ENCODE results near the gene DCAF11.

The DCAF11 gene

DNA sequence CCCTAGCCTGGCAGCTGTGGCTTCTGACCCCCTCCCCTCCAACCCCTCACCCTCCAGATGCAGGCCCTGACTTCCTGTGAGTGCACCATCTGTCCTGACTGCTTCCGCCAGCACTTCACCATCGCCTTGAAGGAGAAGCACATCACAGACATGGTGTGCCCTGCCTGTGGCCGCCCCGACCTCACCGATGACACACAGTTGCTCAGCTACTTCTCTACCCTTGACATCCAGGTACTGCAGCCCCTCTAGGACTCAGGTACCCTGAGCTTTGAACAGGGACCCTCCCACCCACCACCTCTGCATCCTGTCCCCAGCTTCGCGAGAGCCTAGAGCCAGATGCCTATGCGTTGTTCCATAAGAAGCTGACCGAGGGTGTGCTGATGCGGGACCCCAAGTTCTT is 40.5 kb downstream of the DCAF11 start:
- Histone ChIP-seq H3K27ac (no peak overlapping the region), H3K4me3 (no peak overlapping the region)
- TF ChIP-seq, protein P1, sequence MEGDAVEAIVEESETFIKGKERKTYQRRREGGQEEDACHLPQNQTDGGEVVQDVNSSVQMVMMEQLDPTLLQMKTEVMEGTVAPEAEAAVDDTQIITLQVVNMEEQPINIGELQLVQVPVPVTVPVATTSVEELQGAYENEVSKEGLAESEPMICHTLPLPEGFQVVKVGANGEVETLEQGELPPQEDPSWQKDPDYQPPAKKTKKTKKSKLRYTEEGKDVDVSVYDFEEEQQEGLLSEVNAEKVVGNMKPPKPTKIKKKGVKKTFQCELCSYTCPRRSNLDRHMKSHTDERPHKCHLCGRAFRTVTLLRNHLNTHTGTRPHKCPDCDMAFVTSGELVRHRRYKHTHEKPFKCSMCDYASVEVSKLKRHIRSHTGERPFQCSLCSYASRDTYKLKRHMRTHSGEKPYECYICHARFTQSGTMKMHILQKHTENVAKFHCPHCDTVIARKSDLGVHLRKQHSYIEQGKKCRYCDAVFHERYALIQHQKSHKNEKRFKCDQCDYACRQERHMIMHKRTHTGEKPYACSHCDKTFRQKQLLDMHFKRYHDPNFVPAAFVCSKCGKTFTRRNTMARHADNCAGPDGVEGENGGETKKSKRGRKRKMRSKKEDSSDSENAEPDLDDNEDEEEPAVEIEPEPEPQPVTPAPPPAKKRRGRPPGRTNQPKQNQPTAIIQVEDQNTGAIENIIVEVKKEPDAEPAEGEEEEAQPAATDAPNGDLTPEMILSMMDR (IDR thresholded peaks at IDR 0.05) = no peak
- no peak for DNase-seq (ENCODE audit: low spot score)

DNA sequence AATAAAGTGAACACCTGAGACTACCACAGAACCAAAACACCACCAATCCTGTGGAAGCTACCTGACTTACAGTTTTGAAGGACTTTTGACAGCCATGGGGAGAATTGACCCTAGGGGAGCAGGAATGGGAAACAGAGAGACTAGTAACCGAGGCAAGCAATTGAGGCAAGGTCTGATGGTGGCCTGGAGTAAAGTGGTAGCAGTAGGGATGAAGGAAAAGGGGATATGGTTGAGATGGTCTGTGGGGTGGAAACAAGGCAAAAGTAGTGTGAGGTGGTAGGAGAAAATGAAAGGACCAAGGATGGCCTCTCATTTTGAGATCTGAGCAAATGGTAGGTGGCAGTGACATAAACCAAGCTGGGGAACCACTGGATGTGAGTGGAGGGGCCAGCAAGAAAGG is 42.3 kb downstream of the DCAF11 start:
- no peak overlapping the region for H3K27ac ChIP-seq
- DNase-seq (ENCODE audit: low spot score) = no peak
- TF ChIP-seq, protein P1 (IDR thresholded peaks at IDR 0.05) = no peak
- H3K4me3 ChIP-seq = no peak overlapping the region

DNA sequence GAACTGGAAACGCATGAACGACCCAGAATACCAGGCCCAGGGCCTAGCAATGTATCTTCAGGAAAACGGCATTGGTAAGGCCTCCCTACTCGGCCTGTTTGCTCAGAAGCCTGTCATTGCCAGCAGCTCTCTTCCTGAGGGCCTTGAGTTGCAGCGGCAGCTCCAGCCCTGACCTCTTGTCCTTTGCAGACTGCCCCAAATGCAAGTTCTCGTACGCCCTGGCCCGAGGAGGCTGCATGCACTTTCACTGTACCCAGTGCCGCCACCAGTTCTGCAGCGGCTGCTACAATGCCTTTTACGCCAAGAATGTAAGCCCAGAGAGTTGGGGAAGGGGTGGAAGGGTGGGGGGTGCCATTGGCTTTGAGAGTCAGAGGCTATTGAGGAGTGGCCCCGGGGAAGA is 42.8 kb downstream of the DCAF11 start:
- Histone ChIP-seq H3K27ac (no peak overlapping the region), H3K4me3 (no peak overlapping the region)
- DNase-seq (ENCODE audit: low spot score) = no peak
- TF ChIP-seq, protein P1 (IDR thresholded peaks at IDR 0.05) = no peak

DNA sequence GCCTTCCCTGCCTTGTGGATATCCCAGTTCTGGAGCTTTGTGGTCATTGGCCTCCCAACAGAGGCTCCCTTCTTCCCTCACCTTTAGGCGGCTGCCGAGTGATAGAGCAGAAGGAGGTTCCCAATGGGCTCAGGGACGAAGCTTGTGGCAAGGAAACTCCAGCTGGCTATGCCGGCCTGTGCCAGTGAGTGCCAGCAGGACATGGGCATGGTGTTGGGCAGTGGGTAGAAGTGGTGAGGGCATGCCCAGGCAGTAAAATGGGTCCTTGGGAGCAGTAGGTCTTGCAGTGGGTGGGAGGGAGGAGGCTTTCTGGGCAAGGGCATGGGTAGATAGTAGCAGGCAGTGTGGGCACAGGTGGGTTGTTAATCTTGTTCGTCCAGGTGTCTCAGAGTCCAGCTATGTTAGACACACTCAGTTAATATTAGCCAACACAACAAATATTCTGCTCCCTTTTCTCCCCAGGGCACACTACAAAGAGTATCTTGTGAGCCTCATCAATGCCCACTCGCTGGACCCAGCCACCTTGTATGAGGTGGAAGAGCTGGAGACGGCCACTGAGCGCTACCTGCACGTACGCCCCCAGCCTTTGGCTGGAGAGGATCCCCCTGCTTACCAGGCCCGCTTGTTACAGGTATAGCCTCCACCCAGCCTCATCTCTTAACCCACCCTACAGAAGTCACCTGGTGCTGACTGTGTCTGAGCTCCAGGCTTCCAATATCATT is 45.4 kb downstream of the DCAF11 start:
- DNase-seq (ENCODE audit: low spot score) = peak; percentile 68
- TF ChIP-seq, protein P1 (IDR thresholded peaks at IDR 0.05) = no peak
- Histone ChIP-seq H3K27ac (peak overlapping the region in 1 of 2 donors; percentile 97), H3K4me3 (no peak overlapping the region)

DNA sequence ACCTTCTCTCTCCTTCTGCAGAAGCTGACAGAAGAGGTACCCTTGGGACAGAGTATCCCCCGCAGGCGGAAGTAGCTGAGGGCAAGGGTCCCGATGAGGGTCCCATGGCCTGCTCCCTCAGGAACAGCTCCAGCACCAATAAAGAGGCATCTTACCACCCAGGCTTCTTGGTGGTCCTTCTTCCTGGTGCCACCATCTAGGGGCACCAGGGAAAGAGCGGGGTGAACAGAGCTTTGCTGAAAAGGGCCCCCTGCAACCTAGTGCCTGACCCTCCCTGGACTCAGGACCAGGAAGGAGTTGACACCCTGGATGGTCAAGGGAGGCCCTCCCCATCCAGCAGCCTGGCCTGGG is 45.9 kb downstream of the DCAF11 start:
- TF ChIP-seq, protein P1 (IDR thresholded peaks at IDR 0.05) = no peak
- H3K27ac ChIP-seq = peak overlapping the region; percentile 88 to 97

DNA sequence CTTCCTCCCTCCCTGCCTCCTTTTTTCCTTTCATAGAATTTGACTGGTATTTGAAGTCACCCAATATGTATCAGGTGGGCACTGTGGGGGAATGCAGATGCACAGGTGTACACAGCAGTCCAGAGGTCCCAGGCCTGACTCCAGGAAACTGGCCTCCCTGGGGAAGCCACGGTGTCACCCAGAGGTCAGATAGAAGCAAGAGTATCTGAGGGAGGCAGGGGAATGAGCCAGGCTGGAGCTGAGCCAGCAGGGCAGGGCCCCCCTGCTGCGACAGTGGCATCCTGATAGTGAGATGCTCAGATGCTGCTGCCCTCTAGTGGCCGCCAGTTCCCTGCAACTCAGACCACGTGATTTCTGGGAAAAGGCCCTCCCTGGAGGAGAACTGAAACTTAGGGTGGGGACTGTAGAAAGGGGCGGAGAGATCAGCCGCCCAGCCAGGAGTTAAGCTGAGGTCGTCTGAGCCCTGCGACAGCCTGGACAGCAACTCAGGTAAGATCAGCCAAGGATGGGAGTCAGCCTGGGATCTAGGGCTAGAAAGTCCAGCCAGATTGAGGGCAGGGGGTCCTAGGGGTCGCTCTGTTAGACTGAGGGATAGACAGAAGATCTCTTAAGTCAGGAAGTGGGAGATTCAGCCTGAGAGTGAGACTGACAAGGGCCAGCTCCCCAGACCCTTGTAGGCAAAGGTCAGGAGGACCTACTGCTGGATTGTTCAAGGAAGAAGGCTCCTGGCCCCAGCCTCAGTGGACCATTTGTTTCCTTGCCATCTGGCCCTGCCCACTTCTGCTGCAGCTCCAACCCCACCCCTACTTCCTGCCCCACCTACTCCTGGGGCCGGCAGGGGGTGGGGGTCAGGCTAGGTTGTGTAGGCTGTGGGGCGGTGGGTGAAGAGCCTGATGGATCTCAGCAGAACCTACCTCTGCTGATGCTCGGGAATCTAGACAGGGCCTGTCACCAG is 46.5 kb downstream of the DCAF11 start, which contains the start of gene IRF9:
IRF9 (plus strand) TSS at position 416 of the 955 bp plus-strand sequence. CDS start 880 bp downstream, outside the sequence.
- TF ChIP-seq, protein P1 (IDR thresholded peaks at IDR 0.05) = peak; percentile 91
- Histone ChIP-seq H3K27ac (peak within 1 kb of the TSS; percentile 88 to 97), H3K4me3 (peak within 1 kb of the TSS; percentile 80)
- peak; percentile 95 for DNase-seq (ENCODE audit: low spot score)

More for the DNA sequence above, 45.9 kb downstream of the DCAF11 start:
- H3K4me3 ChIP-seq = peak overlapping the region; percentile 80
- DNase-seq (ENCODE audit: low spot score) = no peak
